Stimulated activated CD4-positive, alpha-beta T cell treated with anti-CD3 and anti-CD28 coated beads, Interleukin-4, amount 100 ng/mL, for 24 hours (primary cell): ENCODE data around the gene TIA1.
"Not testable (repeated sequence)": the region's sequence is repeated elsewhere in the genome, so short reads cannot be mapped to it uniquely, and the experiment has no call there.

ENCODE experiments used
- DNase-seq: peaks from one replicate; pipeline ENCODE4 v3.0.0-alpha.2; 2020

Gene TIA1

GRCh38 chr2:70214953-70215549 lies 33.4 kb downstream of the TIA1 start:
- DNase-seq, result no peak

- no peak for DNase-seq
Measured at GRCh38 chr2:70214365-70214764, 34.1 kb downstream of the TIA1 start.

- no peak for DNase-seq
Measured at GRCh38 chr2:70212298-70212932, 36.0 kb downstream of the TIA1 start.

- no peak for DNase-seq
Measured at GRCh38 chr2:70211595-70211994, 36.8 kb downstream of the TIA1 start.

- no peak for DNase-seq
Measured at GRCh38 chr2:70204452-70204851, 44.0 kb downstream of the TIA1 start.

GRCh38 chr2:70203086-70203485 lies 45.3 kb downstream of the TIA1 start:
- no peak for DNase-seq

- DNase-seq, result no peak
Measured at GRCh38 chr2:70202236-70202806, 46.1 kb downstream of the TIA1 start.

GRCh38 chr2:70201831-70202230 lies 46.6 kb downstream of the TIA1 start:
- DNase-seq, result no peak

GRCh38 chr2:70201225-70201768 lies 47.1 kb downstream of the TIA1 start:
- DNase-seq, result no peak

- DNase-seq, result no peak
Measured at GRCh38 chr2:70199320-70199864, 49.0 kb downstream of the TIA1 start.

- no peak for DNase-seq
Measured at GRCh38 chr2:70192516-70192915, 55.9 kb downstream of the TIA1 start.

- DNase-seq, result no peak
Measured at GRCh38 chr2:70191244-70191735, 57.1 kb downstream of the TIA1 start.

- DNase-seq, result peak; percentile 98
Measured at GRCh38 chr2:70190418-70191243, 57.8 kb downstream of the TIA1 start, which contains the start of gene C2orf42. TSS of gene C2orf42 (minus strand) at chr2:70191019. CDS start at chr2:70181985, 9,034 bp downstream.

- DNase-seq, result no peak
Measured at GRCh38 chr2:70188460-70188859, 60.0 kb downstream of the TIA1 start.

- DNase-seq, result not testable (repeated sequence)
Measured at GRCh38 chr2:70187170-70187569, 61.3 kb downstream of the TIA1 start.

- no peak for DNase-seq
Measured at GRCh38 chr2:70182689-70183088, 65.7 kb downstream of the TIA1 start.

- no peak for DNase-seq
Measured at GRCh38 chr2:70181363-70181956, 67.0 kb downstream of the TIA1 start.

- no peak for DNase-seq
Measured at GRCh38 chr2:70173520-70173919, 74.9 kb downstream of the TIA1 start.

- DNase-seq, result not testable (repeated sequence)
Measured at GRCh38 chr2:70169654-70170245, 78.7 kb downstream of the TIA1 start.

- DNase-seq, result no peak
Measured at GRCh38 chr2:70161069-70161534, 87.3 kb downstream of the TIA1 start.

- no peak for DNase-seq
Measured at GRCh38 chr2:70160545-70160944, 87.9 kb downstream of the TIA1 start.
